Measurements from ENCODE around the gene RMND5B.

DNA sequence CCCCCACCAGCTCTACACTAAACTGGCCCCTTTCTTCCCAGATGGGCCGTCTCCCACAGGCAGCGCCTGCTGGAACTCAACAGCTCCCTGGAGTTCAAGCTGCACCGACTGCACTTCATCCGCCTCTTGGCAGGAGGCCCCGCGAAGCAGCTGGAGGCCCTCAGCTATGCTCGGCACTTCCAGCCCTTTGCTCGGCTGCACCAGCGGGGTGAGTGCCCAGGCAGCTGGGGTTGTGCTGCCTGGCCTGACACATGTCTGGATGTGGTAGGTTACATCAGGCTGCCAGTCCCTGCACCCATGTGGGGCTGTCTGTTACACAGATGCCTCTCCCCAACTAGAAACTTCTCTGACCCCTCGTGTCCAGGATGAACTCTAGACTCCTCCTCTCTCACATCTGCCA is 13.1 kb downstream of the RMND5B start:
- peak in 1 of 3 donors; percentile 25 for TF ChIP-seq POLR2AphosphoS5 (IDR thresholded peaks at IDR 0.05)
- TF ChIP-seq, protein P1, sequence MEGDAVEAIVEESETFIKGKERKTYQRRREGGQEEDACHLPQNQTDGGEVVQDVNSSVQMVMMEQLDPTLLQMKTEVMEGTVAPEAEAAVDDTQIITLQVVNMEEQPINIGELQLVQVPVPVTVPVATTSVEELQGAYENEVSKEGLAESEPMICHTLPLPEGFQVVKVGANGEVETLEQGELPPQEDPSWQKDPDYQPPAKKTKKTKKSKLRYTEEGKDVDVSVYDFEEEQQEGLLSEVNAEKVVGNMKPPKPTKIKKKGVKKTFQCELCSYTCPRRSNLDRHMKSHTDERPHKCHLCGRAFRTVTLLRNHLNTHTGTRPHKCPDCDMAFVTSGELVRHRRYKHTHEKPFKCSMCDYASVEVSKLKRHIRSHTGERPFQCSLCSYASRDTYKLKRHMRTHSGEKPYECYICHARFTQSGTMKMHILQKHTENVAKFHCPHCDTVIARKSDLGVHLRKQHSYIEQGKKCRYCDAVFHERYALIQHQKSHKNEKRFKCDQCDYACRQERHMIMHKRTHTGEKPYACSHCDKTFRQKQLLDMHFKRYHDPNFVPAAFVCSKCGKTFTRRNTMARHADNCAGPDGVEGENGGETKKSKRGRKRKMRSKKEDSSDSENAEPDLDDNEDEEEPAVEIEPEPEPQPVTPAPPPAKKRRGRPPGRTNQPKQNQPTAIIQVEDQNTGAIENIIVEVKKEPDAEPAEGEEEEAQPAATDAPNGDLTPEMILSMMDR (IDR thresholded peaks at IDR 0.05) = no peak

Data from stomach (tissue), 4 donors.